HG02759 (cell line): ENCODE results near the gene RTP2.

ENCODE experiments used
- ATAC-seq: cut with Tn5 transposase; IDR thresholded peaks from one replicate; pipeline ENCODE4 v1.9.1; 2021; ENCODE audit warnings: mild to moderate bottlenecking, moderate library complexity; ENCODE audit not compliant: unreplicated experiment

Gene RTP2, protein sequence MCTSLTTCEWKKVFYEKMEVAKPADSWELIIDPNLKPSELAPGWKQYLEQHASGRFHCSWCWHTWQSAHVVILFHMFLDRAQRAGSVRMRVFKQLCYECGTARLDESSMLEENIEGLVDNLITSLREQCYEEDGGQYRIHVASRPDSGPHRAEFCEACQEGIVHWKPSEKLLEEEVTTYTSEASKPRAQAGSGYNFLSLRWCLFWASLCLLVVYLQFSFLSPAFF

DNA sequence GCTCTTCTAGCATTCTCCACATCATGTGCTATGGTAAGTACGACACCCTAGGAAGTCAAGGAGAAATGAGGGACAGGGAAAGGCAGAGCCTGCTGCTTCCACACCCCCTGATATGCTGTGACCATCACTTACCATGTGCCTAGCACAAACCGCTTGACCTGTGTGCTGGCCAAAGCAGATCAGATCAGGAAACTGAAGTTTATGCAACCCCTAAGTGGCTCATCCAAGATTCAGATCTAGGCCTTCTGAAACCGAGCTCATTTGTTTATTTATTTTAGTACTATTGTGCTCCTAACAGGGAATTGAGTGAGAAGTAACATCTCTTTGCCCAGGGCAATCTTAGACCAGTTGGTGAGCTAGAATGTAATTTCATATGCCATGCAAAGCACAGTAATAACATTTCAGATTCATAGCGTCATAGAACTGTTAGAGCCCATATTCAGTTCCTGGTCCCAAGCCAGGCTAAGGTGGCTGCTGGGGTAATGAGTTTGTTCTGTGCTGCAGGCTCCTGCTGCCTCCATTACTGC lies at the start of gene RTP2:
Gene RTP2 (minus strand): TSS at position 51 of the 527 bp plus-strand sequence. CDS start 429 bp downstream, outside the sequence.
- no peak for ATAC-seq

DNA sequence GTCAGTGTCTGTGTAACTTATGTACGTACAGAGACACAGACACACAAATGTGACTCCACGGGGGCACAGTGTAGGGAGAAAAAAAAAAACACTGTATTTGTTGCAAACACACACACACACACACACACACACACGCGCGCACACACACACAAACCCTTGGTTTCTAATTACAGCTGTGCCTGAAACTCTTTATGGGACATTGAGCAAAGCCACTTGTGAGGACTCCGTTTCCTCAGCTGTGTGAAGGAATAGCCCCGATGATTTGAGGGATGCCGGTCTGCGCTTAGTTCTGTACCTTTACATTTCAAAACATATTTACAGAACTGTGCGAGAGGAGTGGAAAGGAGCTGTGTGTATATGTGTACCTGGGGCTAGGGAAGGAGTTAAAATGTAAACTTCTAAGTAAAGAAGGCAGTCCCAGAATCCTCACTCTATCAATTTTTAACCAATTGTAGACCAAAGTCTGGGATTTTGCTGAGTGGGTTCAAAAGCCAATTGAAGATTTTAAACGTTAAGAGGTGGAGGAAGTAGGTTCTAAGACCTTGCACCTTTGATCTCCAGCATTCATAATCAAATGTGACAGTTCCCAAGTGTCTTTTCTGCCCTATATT lies 48.3 kb upstream of the RTP2 start:
- ATAC-seq = no peak

DNA sequence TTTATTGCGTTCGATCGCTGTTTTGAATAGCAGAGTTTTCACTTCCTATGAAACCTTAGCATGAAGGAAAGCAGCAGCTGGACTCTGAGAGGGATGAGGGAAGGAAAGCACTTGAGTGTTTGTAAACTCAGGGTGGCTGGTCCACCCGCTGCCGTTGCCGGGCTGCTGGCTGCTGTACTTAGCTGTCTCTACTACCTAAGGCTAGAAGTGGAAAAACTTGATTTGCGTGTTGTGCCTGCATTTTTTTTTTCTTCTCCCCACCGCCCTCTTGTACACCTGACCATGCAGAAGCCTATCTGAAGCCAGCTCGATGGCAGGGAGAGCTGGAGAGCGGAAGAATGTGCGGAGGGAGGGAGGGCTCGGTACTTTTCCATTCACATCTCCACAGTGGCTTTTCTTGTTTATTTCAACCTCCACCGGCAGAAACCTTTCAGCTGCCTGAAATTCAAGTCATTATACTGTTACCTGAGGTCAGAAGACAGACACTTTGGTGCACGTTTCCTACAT lies 47.7 kb upstream of the RTP2 start:
- ATAC-seq = no peak

DNA sequence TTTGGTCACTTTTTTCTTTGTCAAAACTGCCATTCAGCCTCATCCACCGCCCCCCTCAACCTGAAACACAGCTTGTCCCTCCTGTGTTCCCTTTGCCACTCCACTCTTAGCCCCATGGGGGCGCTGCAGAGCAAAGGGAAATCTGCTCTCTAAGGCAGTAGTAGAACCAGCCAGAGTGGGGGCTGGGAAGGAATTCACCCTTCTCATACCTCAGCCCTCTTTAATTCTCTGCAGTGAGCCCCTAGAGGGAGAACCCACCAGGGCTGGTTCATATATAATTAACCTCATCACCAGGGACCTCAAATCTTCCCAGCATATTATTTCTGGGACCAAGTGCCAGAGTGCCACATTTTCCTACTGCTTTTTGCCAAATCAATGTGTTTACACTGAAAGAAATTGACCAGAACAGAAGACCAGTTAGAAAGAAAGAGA lies 45.7 kb upstream of the RTP2 start:
- peak; percentile 45 for ATAC-seq

DNA sequence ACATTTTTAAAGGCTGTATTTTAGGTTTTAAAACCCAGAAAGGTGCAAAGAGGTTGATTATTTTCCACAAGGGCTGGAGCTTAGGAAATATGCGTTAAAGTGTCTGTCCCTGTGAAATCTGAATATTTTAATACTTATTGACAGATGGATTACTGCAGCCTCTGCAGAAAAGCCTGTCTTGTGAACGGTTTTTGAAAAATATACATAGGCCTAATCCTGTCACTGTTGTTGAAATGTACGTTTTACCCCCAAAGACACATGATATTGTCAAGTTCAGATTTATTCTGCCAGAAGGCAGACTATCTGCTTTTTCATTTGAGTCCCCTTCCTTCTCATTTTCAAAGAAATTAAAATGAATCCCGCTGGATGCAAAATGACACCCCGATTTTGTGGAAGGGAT lies 45.1 kb upstream of the RTP2 start:
- no peak for ATAC-seq

DNA sequence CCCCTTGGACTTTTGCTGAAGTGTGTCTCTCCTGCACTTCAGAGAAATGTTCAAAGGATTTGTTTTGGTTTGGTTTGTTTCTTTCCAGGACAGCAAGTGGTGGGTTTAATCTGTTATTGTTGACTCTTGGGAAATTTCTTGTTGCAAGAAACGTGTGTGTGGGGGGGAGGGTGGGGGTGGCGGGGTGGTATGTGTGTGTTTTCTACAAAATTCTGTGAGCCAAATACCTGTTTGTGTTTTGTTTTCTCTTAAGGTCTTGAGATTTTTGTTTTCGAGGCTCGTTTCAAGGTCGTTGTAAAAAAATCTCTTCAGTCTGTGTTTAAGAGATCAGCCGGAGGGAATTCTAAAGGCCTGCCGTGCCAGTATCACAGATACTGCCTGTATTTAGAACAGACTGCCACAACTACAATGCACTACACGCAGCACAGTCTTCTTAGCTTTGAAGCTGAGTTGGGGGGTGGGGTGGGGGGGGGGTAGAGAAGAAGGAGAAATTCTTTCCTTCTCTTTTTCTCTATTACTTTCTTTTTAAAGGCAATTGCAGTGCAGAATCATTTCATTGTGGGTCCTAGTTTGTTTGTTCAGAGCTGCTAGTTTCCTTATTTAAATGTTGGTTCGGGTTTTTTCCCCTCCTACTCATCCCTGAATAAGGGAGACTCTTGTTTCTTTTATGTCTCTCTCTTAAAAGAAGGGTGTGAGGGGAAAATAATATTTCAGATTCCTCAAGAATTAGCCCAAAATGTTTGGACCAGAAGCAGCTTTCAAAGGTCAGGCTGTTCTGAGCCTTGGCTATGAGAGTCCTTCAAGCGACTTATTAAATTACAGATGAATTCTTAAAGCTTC lies 44.3 kb upstream of the RTP2 start:
- ATAC-seq = no peak

DNA sequence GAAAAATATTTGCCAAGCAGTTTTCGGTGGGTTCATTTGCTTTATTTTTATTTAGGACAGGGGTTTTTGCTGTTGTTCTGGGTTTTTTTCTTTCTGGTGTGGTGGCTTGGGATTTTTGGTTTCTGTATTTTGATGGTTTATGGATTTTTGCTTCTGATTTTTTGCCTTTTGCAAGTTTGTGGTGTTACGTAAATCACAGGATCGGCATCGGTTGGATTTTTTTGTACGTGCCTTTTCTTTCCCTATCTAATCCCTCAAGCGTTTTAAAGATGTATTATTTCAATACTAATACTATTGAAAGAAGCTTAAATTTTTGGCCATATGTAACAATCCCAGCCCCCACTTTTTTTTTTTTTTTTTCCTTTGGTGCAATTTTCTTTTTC lies 43.7 kb upstream of the RTP2 start:
- no peak for ATAC-seq

DNA sequence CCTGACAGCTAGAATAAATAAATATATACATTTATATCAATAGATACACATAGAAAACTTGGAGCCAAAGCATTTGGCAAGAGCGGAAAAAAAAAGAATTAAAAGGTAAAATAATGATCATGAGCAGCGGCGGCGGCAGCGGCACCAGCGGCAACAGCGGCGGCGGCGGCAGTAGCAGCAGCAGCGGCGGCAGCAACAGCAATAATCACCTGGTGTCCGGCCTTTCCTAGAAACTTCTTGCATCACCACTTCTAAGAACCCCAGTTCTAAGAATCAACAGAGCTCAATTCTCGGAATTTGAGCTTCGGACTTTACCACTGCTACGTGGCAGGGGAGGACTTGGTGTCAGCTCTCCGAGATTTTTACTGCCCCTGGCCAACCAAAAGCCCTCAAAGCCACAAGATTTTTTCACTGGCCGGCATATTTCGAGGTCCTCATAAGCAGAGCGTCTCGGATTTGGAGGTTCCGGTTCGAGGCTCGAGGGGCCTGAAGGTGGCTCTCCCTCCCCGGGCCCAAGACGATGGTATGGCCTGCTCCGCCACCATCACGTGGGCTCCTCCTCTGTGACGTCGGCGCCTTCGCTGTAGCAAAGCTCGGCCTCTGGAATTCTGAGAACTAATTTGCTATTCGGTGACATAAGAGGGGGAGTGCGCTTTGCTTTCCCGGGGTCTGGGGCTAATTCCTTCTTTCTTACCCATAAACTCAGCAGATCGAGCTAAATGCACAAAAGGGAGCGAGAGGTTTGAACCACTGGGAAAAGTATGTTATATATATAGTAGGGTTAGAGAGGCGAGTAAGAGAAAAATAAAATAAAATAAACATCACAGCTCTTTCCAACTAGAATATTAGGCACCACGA lies 43.1 kb upstream of the RTP2 start, which contains the start of gene BCL6:
Gene BCL6 (minus strand): TSS at position 268 of the 858 bp plus-strand sequence. CDS start 11,775 bp downstream, outside the sequence.
- ATAC-seq = peak; percentile 82

DNA sequence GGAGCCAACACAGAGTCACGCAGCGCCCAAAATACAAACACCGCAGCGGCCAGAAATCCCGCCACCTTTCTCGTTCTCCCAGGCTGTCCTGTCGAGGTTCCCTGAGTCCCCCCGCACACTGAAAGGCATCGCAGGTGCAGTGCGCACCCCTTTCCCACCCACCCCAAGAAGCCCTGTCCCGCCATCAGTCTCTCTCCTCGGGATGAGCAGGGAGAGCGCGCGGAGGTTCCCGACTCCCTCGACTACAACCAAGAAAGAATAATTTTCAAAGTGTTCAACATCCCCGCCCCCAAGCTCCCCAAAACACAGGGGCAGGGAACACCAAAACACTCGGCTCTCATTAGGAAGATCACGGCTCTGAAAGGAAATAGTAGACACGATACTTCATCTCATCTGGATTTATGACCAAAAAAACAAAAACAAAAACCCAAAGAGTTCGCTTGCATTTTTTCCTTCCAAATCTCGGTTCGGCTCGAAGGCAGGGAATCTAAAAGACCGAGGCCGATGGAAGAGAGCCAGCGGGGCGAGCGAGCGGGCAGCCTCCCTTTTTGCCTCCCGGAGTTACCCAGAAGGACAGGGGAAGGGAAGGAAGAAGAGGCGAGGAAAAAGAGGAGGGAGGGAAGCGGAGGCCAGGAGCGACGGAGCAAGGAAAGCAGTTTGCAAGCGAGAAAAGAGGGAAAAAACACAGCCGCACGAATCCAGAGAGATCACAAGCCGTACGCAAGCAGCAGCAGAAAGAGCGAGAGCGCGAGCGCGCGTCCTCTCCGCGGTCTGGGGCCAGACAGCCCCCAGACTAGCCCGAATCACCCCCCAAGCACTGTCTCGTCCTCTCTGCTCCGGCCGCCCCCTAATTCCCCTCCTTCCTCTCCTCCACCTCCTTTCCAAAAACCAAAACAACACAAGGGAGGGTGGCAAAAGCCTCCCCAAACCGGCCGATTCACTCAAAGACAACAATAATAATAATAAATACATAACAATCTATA lies 42.1 kb upstream of the RTP2 start:
- no peak for ATAC-seq

DNA sequence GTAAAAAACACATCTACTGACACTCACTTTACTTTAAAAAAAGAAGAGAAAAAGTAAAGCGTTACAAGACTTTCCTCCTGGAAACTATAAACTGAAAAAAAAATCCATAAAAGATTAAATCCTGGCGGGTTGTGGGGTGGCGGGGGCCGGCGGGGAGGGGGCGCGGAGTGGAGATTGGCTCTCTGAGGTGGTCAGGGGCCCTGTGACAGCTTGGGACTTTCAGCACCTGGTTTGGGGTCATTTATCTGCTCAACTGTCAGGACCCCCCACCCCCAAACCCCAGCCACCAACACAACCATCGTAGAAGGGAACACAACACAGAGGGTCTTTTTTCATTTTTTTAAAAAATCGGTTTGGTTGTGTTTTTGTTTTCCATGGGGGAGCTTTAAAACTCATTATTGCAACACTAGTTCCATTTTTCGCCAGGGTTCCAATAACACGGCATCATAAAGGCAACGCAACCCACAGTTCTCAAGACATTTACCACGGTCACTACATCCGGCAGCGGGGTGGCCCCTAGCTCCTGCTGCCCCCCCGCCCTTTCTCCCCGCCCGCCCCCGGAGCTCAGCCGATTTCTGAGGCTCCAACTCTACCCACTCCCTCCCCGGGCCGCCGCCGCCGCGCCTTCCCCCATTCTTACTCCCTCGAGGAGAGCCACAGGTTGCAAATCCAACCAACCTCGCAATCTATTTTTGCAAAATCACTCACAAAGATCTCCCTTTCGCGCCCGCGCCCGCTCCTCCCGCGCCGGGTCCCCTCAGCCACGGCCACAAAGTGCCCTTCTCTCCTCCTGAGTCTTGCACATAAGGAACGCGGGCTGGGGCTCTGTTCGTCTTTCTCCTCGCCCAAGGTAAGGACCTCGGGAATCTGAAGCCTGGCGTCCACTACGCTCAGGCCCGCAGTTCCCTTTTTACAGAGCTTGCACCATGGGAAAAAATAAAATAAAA lies 41.1 kb upstream of the RTP2 start:
- no peak for ATAC-seq

DNA sequence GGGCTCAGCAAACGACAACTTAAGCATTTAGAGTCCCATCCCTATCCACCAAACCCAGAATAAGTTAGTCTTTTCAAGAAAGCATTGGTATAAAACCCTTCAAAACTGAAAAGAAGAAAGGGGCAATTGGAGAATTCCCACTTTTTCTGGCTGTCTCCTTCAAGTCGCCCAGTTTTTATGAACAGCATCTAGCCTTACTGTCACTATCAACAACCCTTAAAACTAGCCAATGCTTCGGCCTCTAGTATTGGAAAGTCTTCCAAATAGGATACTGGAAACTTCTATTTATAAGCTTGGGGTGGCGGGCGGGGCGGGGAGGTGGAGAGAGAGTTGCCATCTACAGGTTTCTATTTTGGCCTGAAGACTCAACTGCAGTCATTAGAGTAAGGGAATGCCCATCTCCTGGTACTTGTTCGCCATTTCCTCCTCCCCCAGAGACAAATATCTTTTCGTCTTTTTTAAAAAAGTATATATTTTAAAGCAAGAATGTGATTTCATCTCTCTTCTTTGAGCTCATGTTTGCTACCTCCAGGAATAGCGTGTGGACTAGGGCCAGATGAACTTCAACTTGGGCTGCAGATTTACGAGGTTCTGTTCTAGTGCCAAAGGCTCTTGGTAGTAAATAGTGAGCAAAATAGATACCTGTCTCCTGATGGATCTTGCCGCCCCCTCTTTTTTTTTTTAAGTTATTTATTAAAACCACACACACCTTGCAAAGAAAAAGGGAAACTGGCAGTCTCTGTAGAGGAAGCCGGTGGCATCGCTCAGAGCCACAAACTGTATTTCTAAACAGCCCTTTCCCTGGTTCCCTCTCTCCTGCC lies 40.2 kb upstream of the RTP2 start:
- no peak for ATAC-seq

DNA sequence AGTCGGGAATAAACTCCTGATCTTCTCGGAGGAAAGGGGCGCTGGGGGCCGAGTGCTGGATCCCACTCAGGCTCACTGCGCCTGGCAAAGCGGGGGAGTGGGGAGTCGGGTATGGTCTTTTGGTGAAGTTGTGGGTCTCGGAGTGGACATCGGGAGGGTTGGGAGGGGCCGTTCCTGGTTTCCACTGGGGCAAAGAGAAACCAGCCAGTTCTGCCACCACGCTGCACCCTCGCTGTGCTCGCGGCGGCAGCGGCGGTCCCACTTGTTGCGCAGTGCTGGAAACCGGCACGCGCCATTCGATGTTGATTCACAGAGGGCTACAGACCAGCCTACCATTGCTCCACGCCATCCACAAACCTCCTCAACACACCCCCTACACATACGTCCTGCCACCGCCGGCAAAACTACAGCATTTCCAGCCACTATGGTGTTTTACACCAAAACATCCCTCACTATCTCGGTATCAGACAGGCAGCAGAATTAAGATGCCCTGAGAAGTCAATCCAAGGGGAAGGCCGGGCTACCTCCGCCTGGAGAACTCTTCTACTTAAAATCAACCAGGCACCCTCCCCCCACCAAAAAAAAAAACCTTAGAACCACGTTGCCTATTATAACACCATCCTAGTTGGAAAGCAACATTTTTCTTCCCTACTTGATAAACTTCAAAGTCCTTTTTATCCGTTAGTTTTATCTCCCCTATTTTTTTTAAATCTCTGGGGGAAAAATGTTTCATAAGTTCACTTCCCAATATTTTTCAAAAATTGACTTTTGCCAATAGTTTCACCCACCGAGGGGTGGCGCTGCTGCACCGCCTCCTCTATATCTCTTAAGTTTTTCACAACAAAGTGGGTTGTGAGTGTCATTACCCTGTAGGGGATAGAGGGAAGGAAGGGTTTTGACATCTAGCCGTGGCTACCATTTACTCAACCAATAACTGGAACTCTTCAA lies 39.3 kb upstream of the RTP2 start:
- no peak for ATAC-seq

DNA sequence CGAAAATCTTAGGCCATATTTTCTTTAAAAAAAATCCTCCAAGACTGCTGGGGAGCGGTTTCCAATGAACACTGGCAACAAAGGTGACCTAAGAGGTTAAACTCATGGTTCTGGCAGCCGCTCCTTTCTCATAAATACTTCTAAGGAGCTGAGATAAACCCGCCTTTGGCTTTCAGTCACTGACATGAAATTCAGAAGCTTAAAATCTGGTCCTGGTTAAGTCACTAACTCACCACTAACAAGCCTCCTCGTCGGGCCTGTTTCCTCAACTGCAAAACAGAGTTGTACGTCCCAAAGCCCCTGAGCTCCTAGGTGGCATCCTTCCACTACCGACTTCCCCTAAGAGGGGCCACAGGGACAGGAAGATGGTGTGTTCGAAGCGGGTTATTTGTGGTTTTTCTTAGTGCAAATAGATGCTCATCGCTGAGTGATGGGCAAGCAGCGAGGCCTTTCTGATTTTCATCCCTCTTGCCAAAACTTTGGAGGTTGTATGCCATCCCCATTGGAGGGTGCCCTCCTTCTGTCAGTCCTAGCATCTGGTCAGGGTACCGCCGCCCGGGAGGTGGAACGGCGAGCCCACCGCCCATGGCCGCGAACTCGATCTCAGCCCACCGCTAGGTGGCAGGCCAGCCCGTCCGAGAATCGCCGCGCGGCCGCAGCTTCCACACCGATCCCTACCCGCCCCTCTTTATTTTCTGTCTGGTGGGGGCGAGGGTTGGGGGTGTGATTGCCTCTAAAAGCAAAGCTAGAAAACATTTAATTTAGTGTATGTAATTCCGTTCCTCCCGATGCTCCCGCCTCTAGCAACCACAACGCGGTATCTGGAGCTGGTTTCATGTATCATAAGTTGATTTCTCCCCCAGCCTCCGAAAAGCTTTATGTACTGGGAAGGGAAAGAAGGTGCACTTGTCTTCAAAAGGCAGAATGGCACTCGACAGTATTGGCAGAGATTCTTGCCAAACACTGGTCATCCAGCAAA lies 38.4 kb upstream of the RTP2 start:
- no peak for ATAC-seq

DNA sequence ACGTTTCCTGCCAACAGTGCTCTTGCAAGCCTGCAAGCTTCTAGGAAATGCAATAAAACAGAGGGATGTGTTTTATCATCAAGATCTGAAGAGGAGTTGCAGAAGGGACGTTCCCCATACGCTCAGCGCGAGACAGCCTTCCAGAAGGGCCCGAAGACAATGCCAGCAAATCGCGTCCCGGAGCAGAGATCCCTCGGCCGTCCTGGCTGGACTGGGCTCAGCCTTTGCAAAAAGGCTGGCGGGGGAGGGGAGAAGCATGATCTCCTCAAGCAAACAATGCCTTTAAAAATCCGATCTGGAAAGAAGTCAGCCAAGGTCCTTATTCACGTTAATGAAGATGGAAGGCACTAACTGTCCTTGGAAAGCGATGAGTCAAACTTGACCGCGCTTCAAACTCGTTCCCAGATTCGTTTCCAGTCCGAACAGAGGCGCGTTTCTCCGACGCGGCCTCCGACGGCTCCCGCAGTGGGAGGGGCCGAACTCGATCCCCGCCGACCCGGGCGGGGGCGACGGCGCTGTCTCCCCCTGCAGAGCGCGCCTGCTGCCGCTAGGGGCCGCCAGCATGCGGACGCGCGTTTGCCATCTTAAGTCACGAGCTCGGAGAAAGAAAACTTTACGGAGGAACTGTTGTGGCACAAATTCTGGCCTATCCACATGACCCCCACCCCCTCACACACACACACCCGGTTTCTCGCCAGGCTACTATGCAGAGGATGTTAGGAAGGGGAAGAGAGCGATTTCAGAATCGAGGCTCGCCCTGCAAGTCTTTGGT lies 37.4 kb upstream of the RTP2 start:
- peak; percentile 47 for ATAC-seq
